ENCODE data around the gene CPNE9.

Gene CPNE9

DNA sequence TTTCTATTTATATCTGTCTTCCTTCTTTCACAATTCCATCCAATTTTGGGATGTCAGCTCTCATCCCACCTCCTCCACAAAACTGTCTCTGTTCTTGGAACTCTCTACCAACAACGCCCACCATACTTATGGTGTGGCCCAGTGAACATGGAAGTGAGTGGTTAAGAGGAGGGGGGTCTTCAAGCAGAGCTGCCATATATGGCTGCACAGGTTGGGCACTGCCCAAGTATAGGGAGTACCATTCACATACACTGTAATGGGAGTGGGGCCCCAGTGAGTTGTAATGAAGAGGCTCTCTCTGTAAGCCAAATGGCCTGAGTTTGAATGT lies 74.0 kb downstream of the CPNE9 start:
- TF ChIP-seq, protein P1, sequence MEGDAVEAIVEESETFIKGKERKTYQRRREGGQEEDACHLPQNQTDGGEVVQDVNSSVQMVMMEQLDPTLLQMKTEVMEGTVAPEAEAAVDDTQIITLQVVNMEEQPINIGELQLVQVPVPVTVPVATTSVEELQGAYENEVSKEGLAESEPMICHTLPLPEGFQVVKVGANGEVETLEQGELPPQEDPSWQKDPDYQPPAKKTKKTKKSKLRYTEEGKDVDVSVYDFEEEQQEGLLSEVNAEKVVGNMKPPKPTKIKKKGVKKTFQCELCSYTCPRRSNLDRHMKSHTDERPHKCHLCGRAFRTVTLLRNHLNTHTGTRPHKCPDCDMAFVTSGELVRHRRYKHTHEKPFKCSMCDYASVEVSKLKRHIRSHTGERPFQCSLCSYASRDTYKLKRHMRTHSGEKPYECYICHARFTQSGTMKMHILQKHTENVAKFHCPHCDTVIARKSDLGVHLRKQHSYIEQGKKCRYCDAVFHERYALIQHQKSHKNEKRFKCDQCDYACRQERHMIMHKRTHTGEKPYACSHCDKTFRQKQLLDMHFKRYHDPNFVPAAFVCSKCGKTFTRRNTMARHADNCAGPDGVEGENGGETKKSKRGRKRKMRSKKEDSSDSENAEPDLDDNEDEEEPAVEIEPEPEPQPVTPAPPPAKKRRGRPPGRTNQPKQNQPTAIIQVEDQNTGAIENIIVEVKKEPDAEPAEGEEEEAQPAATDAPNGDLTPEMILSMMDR (IDR thresholded peaks at IDR 0.05; ENCODE audit: control insufficient read depth, insufficient read depth, low read depth, low read length, missing control alignments), result no peak
- DNase-seq (ENCODE audit: low read depth), result no peak

DNA sequence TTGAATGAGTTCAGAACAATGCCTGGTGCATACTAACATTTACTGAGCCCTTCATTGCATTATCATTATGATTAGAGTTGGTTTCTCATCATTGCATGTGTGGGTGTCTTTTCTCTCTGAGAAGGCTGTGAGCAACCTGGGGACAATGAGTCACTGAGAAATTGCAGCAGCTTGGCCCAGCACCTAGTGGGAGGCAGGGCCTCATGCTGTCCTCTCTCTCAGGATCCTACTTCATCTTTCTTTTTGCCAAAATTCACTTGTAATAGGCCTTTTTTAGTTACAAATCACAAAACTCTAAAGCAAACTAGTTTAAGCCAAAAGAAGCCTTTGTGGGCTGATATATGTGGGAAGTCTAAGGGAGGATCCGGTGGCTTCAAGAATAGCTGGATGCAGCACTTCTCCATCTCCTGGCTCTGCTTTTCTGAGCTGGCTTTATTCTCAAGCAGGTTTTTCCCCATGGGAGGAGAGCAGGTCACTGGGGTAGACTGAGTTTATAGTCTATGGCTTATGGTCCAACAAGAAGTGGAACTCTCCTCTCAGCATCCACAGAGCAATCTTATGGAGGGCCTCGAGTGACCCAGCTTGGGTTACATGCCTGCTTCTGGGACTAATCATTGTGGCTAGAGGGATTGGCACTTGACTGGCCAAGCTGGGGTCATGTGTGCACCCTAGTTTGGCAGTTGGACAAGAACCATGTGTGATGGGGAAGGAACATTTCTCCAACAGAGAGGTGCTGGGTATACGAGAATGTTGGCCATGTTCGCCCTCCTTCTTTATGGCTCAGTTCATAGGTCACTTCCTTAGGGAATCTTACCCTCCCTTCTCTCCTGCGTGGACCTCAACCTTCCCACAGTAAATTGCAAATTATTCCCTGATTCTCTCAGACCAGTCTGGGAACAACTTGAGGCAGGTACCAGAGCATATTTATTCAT lies 74.8 kb downstream of the CPNE9 start:
- DNase-seq (ENCODE audit: low read depth), result peak; percentile 28
- no peak overlapping the region for H3K4me3 ChIP-seq (ENCODE audit: control insufficient read depth, low read depth, low read length)
- TF ChIP-seq, protein P1 (IDR thresholded peaks at IDR 0.05; ENCODE audit: control insufficient read depth, insufficient read depth, low read depth, low read length, missing control alignments), result no peak

More for the DNA sequence above, 74.0 kb downstream of the CPNE9 start:
- no peak overlapping the region for H3K4me3 ChIP-seq (ENCODE audit: control insufficient read depth, low read depth, low read length)

DNA sequence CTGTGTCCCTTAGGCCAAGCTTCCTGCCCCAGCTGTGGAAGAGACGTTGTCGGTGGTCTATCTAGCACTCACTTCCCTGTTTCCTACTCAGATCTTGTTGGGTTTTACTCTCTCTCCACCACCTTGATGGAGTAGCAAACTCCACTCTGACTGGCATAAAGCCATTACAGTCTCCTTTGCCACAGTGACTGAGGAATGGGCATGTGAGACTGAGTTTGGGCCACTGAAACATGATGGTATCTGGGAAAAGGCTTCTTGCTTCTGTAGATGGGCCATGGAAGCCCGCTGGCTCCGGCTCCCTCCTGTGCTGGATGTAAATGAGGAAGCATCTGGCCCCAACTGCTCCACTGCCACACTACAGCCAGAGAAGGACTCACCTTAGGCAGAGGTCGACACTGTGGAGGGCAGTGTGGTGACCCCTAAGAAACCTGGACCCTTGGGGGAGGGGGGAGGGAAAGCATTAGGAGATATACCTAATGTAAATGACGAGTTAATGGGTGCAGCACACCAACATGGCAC lies 75.5 kb downstream of the CPNE9 start:
- no peak for DNase-seq (ENCODE audit: low read depth)
- TF ChIP-seq, protein P1 (IDR thresholded peaks at IDR 0.05; ENCODE audit: control insufficient read depth, insufficient read depth, low read depth, low read length, missing control alignments), result no peak
- H3K4me3 ChIP-seq (ENCODE audit: control insufficient read depth, low read depth, low read length), result no peak overlapping the region

Data from AG09309 (cell line).